Ramos (cell line): Measurements from ENCODE around the gene TEPSIN.

Experiments used
- in situ Hi-C: fragments of 300-500 bp; cut with MboI; formaldehyde crosslinking; loops from one replicate; pipeline ENCODE4 v1.14.3; 2022; ENCODE audit warnings: low sequenced_read_pairs; ENCODE audit not compliant: unreplicated experiment

Gene TEPSIN, protein sequence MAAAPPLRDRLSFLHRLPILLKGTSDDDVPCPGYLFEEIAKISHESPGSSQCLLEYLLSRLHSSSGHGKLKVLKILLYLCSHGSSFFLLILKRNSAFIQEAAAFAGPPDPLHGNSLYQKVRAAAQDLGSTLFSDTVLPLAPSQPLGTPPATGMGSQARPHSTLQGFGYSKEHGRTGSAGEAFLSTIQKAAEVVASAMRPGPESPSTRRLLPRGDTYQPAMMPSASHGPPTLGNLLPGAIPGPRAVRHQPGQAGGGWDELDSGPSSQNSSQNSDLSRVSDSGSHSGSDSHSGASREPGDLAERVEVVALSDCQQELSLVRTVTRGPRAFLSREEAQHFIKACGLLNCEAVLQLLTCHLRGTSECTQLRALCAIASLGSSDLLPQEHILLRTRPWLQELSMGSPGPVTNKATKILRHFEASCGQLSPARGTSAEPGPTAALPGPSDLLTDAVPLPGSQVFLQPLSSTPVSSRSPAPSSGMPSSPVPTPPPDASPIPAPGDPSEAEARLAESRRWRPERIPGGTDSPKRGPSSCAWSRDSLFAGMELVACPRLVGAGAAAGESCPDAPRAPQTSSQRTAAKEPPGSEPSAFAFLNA

GRCh38 chr17:81238815-81239713 is at the start of gene TEPSIN, which contains the start of gene NDUFAF8:
Gene TEPSIN, minus strand, starts transcription at chr17:81239055. Its CDS starts 22 bp downstream, at chr17:81239033.
Gene NDUFAF8, plus strand, starts transcription at chr17:81239318. Its CDS starts 46 bp downstream, at chr17:81239364.
- in situ Hi-C loops, result no loop called here

DNA sequence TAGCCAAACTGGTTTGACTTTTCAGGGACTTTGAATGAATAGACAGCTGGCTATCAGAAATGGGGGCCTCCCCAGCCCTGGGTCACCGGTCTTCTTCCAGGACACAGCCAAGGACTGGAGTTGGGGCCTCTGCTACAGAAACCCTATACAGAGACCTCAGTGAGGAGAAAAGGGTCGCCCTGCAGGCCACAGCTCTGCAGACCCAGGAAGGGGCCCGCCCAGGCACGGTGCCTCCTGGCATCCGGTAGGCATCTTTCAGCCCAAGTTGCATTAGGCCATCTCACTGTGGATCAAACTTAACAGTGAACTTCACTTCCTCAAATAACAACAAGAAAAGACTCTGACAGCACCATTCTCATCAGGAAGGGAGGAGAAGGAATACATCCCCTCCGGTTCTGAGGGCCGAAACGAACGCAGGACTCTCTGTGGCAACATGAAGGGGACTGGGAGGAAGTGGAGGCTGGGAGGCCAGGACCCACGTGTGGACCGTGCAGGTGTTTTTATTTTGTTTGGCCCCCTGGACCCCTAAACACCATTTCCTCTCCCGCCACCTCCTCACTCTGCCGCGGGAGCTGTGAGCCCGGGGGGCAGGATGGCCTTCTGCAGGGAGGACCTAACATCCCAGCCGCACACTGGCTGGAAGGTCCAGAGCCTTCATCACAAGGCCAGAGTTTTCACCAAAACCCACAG is 49.0 kb upstream of the TEPSIN start:
- in situ Hi-C loops, result no loop called here

DNA sequence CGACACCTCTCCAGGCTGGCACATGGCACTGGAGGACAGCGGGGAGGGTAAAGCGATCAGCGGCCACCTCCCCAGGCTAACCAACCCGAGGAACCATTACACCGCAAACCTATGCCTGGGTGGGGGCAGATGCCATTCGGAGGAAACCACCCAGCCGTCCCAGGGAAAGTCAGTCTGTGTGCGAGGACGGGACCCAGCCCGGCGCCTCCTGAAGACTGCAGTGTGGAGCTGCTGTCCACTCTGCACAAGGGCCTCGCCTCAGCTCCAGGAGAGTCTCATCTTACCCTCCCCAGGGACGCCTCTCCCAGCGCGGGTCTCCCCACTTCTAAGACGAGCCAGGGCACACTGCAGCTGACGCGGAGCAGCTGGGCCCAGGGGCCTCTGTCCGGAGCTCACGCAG is 48.3 kb upstream of the TEPSIN start:
- in situ Hi-C loops, result no loop called here

- in situ Hi-C loops, result no loop called here
Measured at GRCh38 chr17:81286491-81287145, 47.8 kb upstream of the TEPSIN start.

DNA sequence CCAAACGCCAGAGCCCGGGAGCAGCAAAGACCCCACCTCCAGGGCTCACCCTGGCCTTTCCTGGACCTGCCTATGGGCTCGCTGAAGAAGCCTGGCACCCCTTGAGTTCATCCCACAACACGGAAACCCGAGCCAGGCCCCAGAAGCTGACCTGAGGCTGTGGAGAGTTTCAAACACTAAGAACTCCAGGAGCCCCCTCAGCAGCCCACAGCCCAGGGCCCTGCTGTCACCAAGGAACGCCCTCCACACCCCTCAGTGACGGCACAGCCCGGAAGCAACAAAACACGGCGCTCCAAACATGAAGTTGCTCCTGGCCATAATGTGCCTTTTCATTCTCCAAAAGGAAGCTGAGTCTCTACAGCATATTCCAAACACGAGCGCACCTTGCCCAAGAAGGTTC is 47.0 kb upstream of the TEPSIN start:
- in situ Hi-C loops, result no loop called here

DNA sequence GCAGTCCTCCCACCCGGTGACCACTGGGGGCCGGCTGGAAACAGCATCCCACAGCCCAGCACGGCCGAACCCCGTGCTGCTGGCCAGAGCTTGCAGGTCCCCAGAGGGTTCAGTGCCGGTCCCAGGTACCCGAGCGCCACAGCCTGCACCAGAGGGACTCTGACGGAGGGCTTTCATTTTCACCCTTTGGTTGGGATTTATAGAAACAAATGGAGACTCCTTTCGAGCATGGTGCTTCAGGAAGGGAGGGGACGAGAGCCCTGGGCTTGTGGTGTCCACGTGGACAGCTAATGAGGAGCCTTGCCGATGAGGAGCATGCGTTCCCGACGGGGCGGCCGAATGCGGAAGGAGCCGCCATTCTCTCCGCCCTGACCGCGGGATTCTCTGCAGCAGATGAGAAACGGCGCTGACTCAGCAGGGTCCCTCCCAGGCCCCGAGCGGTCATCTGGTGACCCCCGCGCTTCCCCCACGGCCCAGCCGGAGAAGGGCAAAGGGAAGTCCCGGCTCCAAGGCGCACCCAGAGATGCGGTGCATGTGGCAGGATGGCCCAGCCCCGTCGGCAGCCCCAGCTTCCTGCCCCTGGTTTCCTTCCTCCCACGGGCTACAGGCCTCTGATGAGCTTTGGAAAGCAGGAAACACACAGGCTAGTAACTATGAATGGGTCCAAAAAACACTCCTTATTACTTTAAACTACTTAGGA is 46.5 kb upstream of the TEPSIN start:
- in situ Hi-C loops, result no loop called here

DNA sequence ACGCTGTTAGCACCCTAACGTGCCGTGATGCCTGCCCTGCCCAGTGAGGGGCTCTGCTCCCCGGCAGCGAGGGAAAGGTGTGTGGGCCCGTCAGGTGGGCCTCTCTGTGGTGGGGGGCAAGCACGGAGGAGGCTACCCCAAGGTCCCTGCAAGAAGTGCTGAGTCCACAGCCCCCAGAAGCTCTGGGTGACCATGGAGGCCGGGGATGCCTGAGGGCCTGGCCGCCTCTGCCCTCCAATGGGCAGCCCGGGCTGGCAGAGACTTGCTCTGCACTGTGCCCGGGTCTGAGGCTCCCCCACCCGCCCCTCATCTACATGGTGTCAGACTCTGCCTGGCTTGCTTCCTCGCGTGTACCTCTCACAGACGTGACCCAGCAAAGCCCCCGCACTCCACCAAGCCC is 44.0 kb upstream of the TEPSIN start:
- in situ Hi-C loops, result no loop called here

DNA sequence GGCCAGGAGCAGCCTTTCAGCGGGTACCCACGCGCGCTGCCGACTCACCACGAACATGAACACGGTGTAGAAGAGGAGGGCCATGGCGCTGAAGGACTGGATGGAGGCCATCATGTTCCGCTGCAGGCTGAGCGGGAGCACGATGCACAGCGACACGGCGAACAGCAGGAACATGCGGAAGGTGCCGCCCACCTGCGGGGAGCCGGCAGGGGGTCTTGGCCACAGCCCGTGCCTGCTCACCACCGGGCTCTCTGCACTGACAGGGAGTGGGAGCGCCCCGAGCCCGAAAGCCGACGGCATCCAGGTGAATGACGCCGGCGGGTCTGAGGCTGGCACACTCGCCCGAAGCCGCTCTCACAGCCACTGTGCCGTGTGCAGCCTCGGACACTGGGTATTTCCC is 43.3 kb upstream of the TEPSIN start:
- in situ Hi-C loops, result no loop called here

DNA sequence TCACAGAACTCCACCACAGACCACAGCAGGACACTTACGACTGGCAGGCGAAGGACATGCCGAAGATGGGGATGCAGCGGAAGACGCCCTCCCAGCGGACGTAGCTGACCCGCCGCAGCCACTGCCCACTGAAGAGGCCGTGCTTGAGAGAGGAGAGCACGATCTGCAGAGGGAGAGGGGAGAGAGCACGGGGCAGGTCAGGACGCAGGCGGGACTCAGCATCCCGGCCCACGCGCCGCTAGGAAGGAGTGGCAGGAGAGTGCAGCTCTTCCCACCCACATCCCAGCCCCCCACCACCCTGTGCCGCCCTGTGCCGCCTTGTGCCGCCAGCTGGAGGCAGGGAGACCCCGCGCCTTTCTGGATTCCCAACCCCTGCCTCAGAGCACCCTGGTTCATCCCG is 41.7 kb upstream of the TEPSIN start:
- in situ Hi-C loops, result no loop called here

DNA sequence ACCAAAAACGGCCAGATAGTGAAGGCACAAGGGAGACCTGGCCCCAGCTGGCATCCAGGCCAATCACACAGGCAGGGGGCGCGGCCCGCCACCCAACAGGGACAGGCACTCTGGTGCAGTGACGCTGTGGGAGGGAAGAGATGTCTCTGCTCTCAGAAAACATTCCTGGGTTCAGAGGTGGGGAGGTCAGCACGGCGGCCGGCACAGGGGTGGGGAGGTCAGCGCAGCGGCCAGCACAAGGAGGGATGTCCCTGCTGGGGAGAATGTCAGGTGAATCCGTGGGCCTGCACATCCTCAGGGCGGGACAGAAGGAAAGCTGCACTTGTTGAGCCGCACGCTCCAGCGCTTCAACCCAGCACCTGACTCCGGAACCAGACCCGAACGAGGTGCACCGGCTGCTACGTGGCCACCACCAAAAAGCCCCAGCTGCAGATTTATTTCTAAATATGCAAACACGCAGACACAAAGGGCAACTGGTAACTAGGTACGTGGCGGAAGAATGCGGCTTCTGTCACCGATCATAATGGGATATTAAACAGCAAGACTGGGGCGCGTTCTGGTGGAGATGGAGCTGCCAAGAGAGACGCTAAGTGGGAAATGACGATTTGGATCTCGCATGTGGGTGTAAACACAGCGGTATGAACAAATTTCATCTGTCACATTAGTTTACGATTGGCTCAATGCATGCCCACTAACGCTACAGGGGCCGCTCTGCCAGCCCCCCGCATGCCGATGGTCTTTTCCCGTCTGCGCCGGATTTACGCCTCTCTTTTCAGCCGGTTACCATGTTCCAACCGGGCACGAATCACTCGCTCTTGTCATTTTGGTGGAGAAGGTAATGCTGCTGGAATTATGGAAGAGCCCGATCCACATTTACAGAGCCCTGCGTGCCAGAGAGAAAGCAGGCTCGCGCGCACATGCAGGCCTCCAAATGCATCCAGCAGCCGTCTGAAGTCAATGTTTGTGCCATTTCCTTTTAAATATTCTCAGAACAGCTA is 40.7 kb upstream of the TEPSIN start:
- in situ Hi-C loops, result no loop called here

DNA sequence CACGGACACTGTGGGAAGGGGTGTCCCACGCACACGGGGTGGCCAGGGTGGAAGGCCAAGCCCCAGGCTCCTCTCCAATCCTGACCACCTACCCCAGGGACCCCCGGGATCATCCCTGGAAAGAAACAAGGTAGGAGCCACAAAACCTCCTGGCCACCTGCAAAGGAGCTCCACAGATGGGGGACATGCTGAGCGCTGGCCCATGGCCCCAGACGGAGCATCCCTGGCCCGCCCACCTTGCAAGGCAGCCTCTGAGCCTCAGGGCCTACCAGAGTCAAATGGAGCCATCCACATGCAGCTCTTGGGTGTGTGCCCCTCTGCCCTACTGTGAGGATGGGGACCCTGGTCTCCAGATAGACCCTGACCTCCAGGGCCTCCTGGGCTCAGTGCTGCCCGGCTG is 40.0 kb upstream of the TEPSIN start:
- in situ Hi-C loops, result no loop called here

GRCh38 chr17:81277946-81278693 is 39.3 kb upstream of the TEPSIN start:
- in situ Hi-C loops, result no loop called here

DNA sequence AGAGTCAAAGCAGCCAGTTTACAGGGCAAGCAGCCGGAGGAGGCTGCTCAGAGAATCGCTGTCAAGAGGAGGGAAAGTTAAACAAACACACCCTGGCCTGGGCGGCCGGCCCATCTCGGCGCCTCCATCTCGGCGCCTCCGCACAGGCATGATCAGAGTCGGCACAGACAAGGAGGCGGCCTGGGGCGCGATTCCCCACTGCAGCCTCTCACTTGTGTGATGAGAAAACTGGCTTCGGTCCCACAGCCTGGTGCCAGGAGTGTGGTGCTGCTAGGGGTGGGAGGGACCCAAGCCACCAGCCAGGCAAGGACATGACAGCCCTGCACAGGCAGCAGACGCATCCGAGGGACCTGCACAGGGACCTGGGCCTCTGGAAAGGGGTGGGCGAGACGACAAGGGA is 38.6 kb upstream of the TEPSIN start:
- in situ Hi-C loops, result no loop called here

- in situ Hi-C loops, result no loop called here
Measured at GRCh38 chr17:81276781-81277180, 37.9 kb upstream of the TEPSIN start.

GRCh38 chr17:81274471-81274855 is 35.6 kb upstream of the TEPSIN start:
- in situ Hi-C loops, result loop anchor here (25.0 kb wide), 1 partner anchor 88 kb away; no protein-coding TSS in a partner anchor

DNA sequence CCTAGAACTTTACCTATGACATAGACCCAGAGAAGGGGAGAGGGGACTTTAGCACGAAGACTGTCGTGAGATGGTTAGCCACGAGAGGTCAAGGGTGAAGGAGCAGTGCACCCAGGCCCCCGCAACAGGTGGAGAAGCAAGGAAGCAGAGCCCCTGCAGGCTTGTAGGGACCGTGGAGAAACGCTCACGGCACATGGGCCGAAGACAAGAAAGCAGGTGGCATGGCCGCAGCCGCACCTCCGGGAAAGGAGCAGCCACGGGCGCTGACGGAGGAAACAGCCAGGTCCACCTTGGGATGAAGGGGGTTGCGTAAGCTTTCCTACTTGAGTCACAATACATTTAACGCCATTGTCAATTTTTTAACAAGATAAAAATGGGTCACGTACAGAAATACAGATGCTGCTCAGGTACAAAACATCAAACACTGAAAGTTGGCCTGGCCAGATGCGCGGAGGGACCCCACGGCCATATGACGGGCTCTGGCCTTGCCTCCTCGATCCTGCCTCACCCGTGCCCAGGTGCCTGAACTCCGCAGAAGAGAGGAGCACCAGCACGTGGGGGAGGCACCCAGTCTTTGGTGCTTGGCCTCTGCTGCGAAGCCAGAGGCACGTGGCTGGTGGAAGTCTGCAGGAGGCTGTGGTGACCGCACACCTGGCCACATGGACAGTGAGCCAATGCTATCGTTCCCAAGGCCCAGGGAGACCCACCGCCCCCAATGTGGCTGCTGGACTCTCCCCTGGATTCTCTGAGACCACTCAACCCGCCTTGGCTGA is 35.0 kb upstream of the TEPSIN start:
- in situ Hi-C loops, result loop anchor here (25.0 kb wide), 1 partner anchor 88 kb away; no protein-coding TSS in a partner anchor
